A549 (cell line): Measurements from ENCODE around the gene SLC7A8. TPM values are rescaled to one million over a fixed set of nuclear protein-coding genes. Genes with fewer than 3 reads are reported as not detected.

Experiments
- ATAC-seq, 2 experiments: fragments of 200-7000 bp in 1 of 2; fragments of >200 bp in 1 of 2; cut with Nextera tagmentation in 1 of 2; cut with Tn5 transposase in 1 of 2; 3 replicates each; pipeline versions ENCODE4 v1.8.0 to v1.9.1; 2018 to 2020; ENCODE audit warnings: mild to moderate bottlenecking in 1 of 2, moderate library complexity in 1 of 2
- CTCF ChIA-PET: fragments of 300-600 bp; sonication (Branson Sonifier 250); formaldehyde crosslinking; extraction: SDS; loops from one replicate; lab custom pipeline; 2021; ENCODE audit warnings: antibody characterized with exemption, inconsistent platforms; lab: Yijun Ruan, JAX
- POLR2A ChIA-PET: fragments of 350-600 bp; formaldehyde crosslinking; extraction: SDS; loops from one replicate; lab custom pipeline; 2021; ENCODE audit warnings: antibody characterized with exemption, inconsistent platforms; lab: Yijun Ruan, JAX
- DNase-seq, 2 experiments: peaks; one replicate each; pipeline versions ENCODE4 v3.0.0 to v3.0.0-alpha.2; 2011 to 2016; ENCODE audit warnings: low read depth in 1 of 2, low spot score in 1 of 2
- FAIRE-seq: peaks from 2 replicates; lab custom pipeline; 2011; peaks lifted over from hg19 to GRCh38; lab: Jason Lieb, UNC
- H3K27ac ChIP-seq, 2 experiments: fragments of >200 bp; sonication (Bioruptor Twin); formaldehyde crosslinking; 3 replicates each; pipeline ENCODE4 v1.5.1; 2016 to 2017
- H3K4me1 ChIP-seq: fragments of >200 bp; sonication (Bioruptor Twin); formaldehyde crosslinking; 3 replicates; pipeline ENCODE4 v1.6.1; 2016
- H3K4me2 ChIP-seq: fragments of >200 bp; sonication (Bioruptor Twin); formaldehyde crosslinking; 3 replicates; pipeline ENCODE4 v1.6.1; 2016
- H3K4me3 ChIP-seq: fragments of >200 bp; sonication (Bioruptor Twin); formaldehyde crosslinking; 3 replicates; pipeline ENCODE4 v1.5.1; 2016
- H3K9me3 ChIP-seq: fragments of >200 bp; sonication (Bioruptor Twin); formaldehyde crosslinking; 3 replicates; pipeline ENCODE4 v1.6.1; 2016
- CBX8 ChIP-seq: fragments of 200-600 bp; sonication (generic); IDR thresholded peaks from 2 replicates; pipeline ENCODE4 v1.6.1; 2016
- EHF ChIP-seq: fragments of 250-450 bp; sonication (Bioruptor Pico); IDR thresholded peaks from 2 replicates; pipeline ENCODE4 v1.5.0; 2020; ENCODE audit warnings: mild to moderate bottlenecking
- EHMT2 ChIP-seq: fragments of 200-600 bp; sonication (generic); IDR thresholded peaks from 2 replicates; pipeline ENCODE4 v1.6.1; 2016; ENCODE audit warnings: antibody characterized with exemption, low read depth, mild to moderate bottlenecking, moderate library complexity
- HDAC2 ChIP-seq: fragments of 200-600 bp; sonication (generic); IDR thresholded peaks from 2 replicates; pipeline ENCODE4 v1.6.1; 2016
- HEYL ChIP-seq: fragments of 250-450 bp; sonication (Bioruptor Pico); IDR thresholded peaks from 2 replicates; pipeline ENCODE4 v1.8.0; 2021; ENCODE audit warnings: mild to moderate bottlenecking, moderate library complexity
- HOXB5 ChIP-seq: fragments of 250-450 bp; sonication (Bioruptor Pico); IDR thresholded peaks from 2 replicates; pipeline ENCODE4 v1.5.0; 2020; ENCODE audit warnings: mild to moderate bottlenecking, moderate library complexity
- JUN ChIP-seq, 2 experiments: fragments of >200 bp; sonication (Bioruptor Twin); formaldehyde crosslinking; IDR thresholded peaks; 2 replicates in 1 of 2; 3 replicates in 1 of 2; pipeline ENCODE4 v1.6.1; 2016 to 2017
- JUNB ChIP-seq: fragments of >200 bp; sonication (Bioruptor Twin); formaldehyde crosslinking; IDR thresholded peaks from 2 replicates; pipeline ENCODE4 v1.6.1; 2016
- MYC ChIP-seq: IDR thresholded peaks from 2 replicates; pipeline ENCODE4 v1.6.1; 2012; ENCODE audit warnings: mild to moderate bottlenecking, inconsistent platforms, low read length, improper control_type of control experiment, borderline replicate concordance
- NPAS2 ChIP-seq: fragments of 250-450 bp; sonication (Bioruptor Pico); IDR thresholded peaks from 2 replicates; pipeline ENCODE4 v1.8.0; 2022; ENCODE audit warnings: mild to moderate bottlenecking, moderate library complexity, borderline replicate concordance
- PHF8 ChIP-seq: fragments of 200-600 bp; sonication (generic); IDR thresholded peaks from 2 replicates; pipeline ENCODE4 v1.6.1; 2016; ENCODE audit warnings: low read depth, mild to moderate bottlenecking, antibody characterized with exemption, moderate library complexity, borderline replicate concordance
- RARB ChIP-seq: fragments of 250-450 bp; sonication (Bioruptor Pico); IDR thresholded peaks from 2 replicates; pipeline ENCODE4 v1.8.0; 2021; ENCODE audit warnings: mild to moderate bottlenecking, moderate library complexity
- RCOR1 ChIP-seq: fragments of 150-350 bp; IDR thresholded peaks from 2 replicates; pipeline ENCODE4 v1.6.1; 2014; ENCODE audit warnings: antibody characterized with exemption, low read length, low read depth
- RNF2 ChIP-seq: fragments of 200-600 bp; sonication (generic); IDR thresholded peaks from 2 replicates; pipeline ENCODE4 v1.6.1; 2016; ENCODE audit warnings: low read depth, mild to moderate bottlenecking, antibody characterized with exemption, moderate library complexity, borderline replicate concordance
- SMC3 ChIP-seq: fragments of >200 bp; sonication (Bioruptor Twin); formaldehyde crosslinking; IDR thresholded peaks from 3 replicates; pipeline ENCODE4 v1.6.1; 2018; ENCODE audit warnings: inconsistent platforms
- SREBF2 ChIP-seq: fragments of 450-650 bp; IDR thresholded peaks from 2 replicates; pipeline ENCODE4 v1.6.1; 2014; ENCODE audit warnings: mild to moderate bottlenecking, moderate library complexity
- TFCP2L1 ChIP-seq: fragments of 250-450 bp; sonication (Bioruptor Pico); IDR thresholded peaks from 2 replicates; pipeline ENCODE4 v1.5.0; 2021; ENCODE audit warnings: mild to moderate bottlenecking
- ZNF302 ChIP-seq: fragments of 250-450 bp; sonication (Bioruptor Pico); IDR thresholded peaks from 2 replicates; pipeline ENCODE4 v1.9.0; 2021; ENCODE audit warnings: inconsistent platforms, mild to moderate bottlenecking, moderate library complexity
- ZSCAN20 ChIP-seq: fragments of 250-450 bp; sonication (Bioruptor Pico); IDR thresholded peaks from 2 replicates; pipeline ENCODE4 v1.8.0; 2022; ENCODE audit warnings: mild to moderate bottlenecking, moderate library complexity
- WGBS: methylation state at CpG from one replicate; pipeline ENCODE4 v1.1.6; 2017; ENCODE audit errors: missing lambda C conversion rate; 5-methylcytosine and 5-hydroxymethylcytosine counted together
- polyA plus RNA-seq, 4 experiments: library from polyadenylated mRNA; depleted of rRNA in 3 of 4; stranded (reverse); fragments of >200 nt; fragmentation: RNase III in 1 of 4; extraction: RNeasy Plus Mini Kit Qiagen cat#74134 plus additional on column Dnase treatment in 1 of 4; gene quantifications; 2 replicates in 3 of 4; 3 replicates in 1 of 4; pipeline ENCODE4 v1.2.3, GENCODE V29; 2011 to 2017
- TF ChIP-seq, protein P1 (sequence below): IDR thresholded peaks from 2 replicates; pipeline ENCODE4 v1.6.1; 2012; ENCODE audit warnings: low read depth, borderline replicate concordance
- TF ChIP-seq, protein P2 (sequence below): fragments of >200 bp; sonication (Bioruptor Twin); formaldehyde crosslinking; IDR thresholded peaks from 3 replicates; pipeline ENCODE4 v1.6.1; 2016
- TF ChIP-seq, protein P3 (sequence below): fragments of 450-650 bp; IDR thresholded peaks from 2 replicates; pipeline ENCODE4 v1.6.1; 2014; ENCODE audit warnings: antibody characterized with exemption
- TF ChIP-seq, protein P4 (sequence below): fragments of 250-450 bp; sonication (Bioruptor Pico); IDR thresholded peaks from 2 replicates; pipeline ENCODE4 v1.5.0; 2020; ENCODE audit warnings: low read depth, mild to moderate bottlenecking, moderate library complexity
- TF ChIP-seq, protein P5 (sequence below): fragments of >200 bp; sonication (Bioruptor Twin); formaldehyde crosslinking; IDR thresholded peaks from 3 replicates; pipeline ENCODE4 v1.5.1; 2016
- TF ChIP-seq, protein P6 (sequence below): fragments of 250-450 bp; sonication (Bioruptor Pico); IDR thresholded peaks from 2 replicates; pipeline ENCODE4 v1.5.0; 2021; ENCODE audit warnings: mild to moderate bottlenecking, moderate library complexity, borderline replicate concordance

Gene SLC7A8
- polyA plus RNA-seq, 2 of the 4 experiments (the other 2 are of a cell fraction): 0.28 to 0.35 TPM

DNA sequence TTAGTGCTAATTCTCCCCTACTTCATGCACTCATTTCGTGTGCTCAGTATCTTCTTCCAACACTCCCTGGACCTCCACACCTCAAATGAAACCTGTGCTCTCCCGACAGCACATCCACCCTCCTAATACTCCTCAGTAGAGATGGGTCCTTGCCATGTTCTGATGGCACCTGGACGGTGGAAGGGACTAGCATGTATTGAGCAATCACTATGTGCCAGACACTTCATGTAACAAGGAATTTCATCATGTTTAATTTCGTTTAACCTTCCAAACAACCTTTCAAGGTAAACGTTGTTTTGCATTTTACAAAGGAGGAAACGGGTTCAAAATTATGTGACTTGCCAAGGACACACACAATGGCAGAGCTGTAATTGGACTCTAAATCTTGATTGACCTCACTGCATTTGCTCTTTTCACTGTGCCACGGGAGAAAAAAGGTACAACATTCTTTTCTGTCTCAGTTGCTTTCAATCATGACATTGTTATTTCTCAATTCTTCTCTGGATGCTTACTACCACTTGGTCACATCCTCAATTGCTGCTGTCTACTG lies 12.2 kb upstream of the SLC7A8 start (continued):
- TF ChIP-seq MYC (no peak), RCOR1 (no peak), SREBF2 (no peak), HEYL (CRISPR knock-in tag) (no peak)
- TF ChIP-seq, protein P1, sequence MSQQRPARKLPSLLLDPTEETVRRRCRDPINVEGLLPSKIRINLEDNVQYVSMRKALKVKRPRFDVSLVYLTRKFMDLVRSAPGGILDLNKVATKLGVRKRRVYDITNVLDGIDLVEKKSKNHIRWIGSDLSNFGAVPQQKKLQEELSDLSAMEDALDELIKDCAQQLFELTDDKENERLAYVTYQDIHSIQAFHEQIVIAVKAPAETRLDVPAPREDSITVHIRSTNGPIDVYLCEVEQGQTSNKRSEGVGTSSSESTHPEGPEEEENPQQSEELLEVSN: no peak
- TF ChIP-seq, protein P2, sequence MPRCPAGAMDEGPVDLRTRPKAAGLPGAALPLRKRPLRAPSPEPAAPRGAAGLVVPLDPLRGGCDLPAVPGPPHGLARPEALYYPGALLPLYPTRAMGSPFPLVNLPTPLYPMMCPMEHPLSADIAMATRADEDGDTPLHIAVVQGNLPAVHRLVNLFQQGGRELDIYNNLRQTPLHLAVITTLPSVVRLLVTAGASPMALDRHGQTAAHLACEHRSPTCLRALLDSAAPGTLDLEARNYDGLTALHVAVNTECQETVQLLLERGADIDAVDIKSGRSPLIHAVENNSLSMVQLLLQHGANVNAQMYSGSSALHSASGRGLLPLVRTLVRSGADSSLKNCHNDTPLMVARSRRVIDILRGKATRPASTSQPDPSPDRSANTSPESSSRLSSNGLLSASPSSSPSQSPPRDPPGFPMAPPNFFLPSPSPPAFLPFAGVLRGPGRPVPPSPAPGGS: no peak

DNA sequence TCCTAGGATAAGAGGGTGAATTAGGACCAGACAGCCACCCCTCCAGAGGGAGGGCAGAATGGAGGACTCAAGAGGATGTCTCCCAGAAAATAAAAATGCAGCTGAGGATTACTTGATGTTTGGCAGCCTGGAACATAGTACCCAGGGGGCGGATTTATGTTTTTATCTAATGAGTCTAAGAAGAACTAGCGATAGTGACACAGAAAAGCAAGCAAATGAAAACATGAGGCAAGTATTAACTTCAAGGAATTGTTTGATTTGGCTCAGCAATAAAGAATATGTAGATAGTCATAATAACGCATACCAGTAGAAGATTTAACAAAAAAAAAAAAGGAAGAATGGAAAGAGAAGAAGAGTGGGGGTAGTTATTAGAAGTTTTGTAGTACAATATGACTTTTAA lies 10.0 kb upstream of the SLC7A8 start:
- CTCF ChIA-PET: interaction anchor here (0.8 to 4.7 kb wide), 4 partner anchors 73 to 125 kb away, joined by 3 to 37 read pairs (median 4); no protein-coding TSS in a partner anchor
- WGBS: 12% methylated on average over 3 of the region's 3 CpGs

DNA sequence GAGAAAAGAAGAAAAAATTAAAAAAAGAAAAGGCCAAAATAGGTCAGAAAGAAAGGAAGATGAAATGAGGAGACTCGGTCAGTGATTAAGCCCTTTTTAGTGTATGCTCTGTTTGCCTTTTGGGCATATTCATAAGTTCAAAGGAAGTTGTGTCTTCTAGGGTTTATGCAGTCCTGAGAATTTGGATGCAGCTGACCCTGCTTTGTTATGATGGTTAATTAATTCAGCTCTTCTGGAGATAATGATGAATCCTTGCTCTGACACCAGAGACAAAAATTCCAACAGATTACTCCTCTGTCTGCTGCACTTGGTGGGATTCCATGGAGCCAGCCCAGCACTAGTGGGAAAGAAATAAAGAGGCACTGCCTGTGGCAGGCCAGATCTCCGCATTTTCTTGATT lies 4.5 kb upstream of the SLC7A8 start:
- ATAC-seq: no peak
- DNase-seq: no peak
- WGBS: 47% methylated on average over 2 of the region's 2 CpGs
- H3K4me2 ChIP-seq: no peak overlapping the region
- no peak overlapping the region for H3K4me3 ChIP-seq
- H3K4me1 ChIP-seq: 0 out of 3 replicates have a peak, but pooled peaks cover 3% of the 10 kb centered on the region
- no peaks in the 10 kb centered on the region for H3K9me3 ChIP-seq
- POLR2A ChIA-PET: interaction anchor here (1.1 kb wide), 1 partner anchor 67 kb away, joined by 6 read pairs; no protein-coding TSS in a partner anchor
- H3K27ac ChIP-seq: no peak overlapping the region
- CTCF ChIA-PET: interaction anchor here (0.6 to 25.1 kb wide), 20 partner anchors 8 to 339 kb away, joined by 3 to 848 read pairs (median 8); partner anchors contain the start of genes ACIN1 and CEBPE
- FAIRE-seq: no peak
- no peak for TF ChIP-seq HDAC2
- TF ChIP-seq, protein P3, sequence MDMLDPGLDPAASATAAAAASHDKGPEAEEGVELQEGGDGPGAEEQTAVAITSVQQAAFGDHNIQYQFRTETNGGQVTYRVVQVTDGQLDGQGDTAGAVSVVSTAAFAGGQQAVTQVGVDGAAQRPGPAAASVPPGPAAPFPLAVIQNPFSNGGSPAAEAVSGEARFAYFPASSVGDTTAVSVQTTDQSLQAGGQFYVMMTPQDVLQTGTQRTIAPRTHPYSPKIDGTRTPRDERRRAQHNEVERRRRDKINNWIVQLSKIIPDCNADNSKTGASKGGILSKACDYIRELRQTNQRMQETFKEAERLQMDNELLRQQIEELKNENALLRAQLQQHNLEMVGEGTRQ: no peak
- TF ChIP-seq CBX8: no peak
- TF ChIP-seq ZNF302 (CRISPR knock-in tag): no peak
- TF ChIP-seq, protein P4, sequence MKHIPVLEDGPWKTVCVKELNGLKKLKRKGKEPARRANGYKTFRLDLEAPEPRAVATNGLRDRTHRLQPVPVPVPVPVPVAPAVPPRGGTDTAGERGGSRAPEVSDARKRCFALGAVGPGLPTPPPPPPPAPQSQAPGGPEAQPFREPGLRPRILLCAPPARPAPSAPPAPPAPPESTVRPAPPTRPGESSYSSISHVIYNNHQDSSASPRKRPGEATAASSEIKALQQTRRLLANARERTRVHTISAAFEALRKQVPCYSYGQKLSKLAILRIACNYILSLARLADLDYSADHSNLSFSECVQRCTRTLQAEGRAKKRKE: no peak
- no peak for TF ChIP-seq RCOR1
- TF ChIP-seq ZSCAN20 (CRISPR knock-in tag): no peak
- TF ChIP-seq EHF (CRISPR knock-in tag): no peak
- TF ChIP-seq RNF2: no peak
- TF ChIP-seq JUN (IDR thresholded peaks at IDR 0.05): no peak
- TF ChIP-seq, protein P5, sequence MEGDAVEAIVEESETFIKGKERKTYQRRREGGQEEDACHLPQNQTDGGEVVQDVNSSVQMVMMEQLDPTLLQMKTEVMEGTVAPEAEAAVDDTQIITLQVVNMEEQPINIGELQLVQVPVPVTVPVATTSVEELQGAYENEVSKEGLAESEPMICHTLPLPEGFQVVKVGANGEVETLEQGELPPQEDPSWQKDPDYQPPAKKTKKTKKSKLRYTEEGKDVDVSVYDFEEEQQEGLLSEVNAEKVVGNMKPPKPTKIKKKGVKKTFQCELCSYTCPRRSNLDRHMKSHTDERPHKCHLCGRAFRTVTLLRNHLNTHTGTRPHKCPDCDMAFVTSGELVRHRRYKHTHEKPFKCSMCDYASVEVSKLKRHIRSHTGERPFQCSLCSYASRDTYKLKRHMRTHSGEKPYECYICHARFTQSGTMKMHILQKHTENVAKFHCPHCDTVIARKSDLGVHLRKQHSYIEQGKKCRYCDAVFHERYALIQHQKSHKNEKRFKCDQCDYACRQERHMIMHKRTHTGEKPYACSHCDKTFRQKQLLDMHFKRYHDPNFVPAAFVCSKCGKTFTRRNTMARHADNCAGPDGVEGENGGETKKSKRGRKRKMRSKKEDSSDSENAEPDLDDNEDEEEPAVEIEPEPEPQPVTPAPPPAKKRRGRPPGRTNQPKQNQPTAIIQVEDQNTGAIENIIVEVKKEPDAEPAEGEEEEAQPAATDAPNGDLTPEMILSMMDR: no peak
- no peak for TF ChIP-seq NPAS2 (CRISPR knock-in tag)
- no peak for TF ChIP-seq JUNB
- TF ChIP-seq, protein P6, sequence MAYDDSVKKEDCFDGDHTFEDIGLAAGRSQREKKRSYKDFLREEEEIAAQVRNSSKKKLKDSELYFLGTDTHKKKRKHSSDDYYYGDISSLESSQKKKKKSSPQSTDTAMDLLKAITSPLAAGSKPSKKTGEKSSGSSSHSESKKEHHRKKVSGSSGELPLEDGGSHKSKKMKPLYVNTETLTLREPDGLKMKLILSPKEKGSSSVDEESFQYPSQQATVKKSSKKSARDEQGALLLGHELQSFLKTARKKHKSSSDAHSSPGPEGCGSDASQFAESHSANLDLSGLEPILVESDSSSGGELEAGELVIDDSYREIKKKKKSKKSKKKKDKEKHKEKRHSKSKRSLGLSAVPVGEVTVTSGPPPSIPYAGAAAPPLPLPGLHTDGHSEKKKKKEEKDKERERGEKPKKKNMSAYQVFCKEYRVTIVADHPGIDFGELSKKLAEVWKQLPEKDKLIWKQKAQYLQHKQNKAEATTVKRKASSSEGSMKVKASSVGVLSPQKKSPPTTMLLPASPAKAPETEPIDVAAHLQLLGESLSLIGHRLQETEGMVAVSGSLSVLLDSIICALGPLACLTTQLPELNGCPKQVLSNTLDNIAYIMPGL (CRISPR knock-in tag): no peak
- no peak for TF ChIP-seq HOXB5 (CRISPR knock-in tag)
- no peak for TF ChIP-seq PHF8
- TF ChIP-seq, all 56 proteins: peak for 0

More for the DNA sequence above, 10.0 kb upstream of the SLC7A8 start:
- no peak overlapping the region for H3K27ac ChIP-seq
- H3K9me3 ChIP-seq: no peaks in the 10 kb centered on the region
- no peak for TF ChIP-seq RNF2
- no peak for TF ChIP-seq SMC3
- no peak for TF ChIP-seq EHMT2
- TF ChIP-seq MYC: no peak
- TF ChIP-seq, protein P6 (CRISPR knock-in tag): no peak
- TF ChIP-seq TFCP2L1 (CRISPR knock-in tag): no peak
- TF ChIP-seq RARB (CRISPR knock-in tag): no peak
- TF ChIP-seq, all 56 proteins: peak for 0
- Histone ChIP-seq H3K4me1 (no peaks in the 10 kb centered on the region), H3K4me2 (no peak overlapping the region), H3K4me3 (no peak overlapping the region)
- ATAC-seq (no peak), DNase-seq (no peak), FAIRE-seq (no peak)
- POLR2A ChIA-PET: no interaction called here
